Karpas-422 (cell line): ENCODE results near the gene FHOD3. TPM values are rescaled to one million over a fixed set of nuclear protein-coding genes. Genes with fewer than 3 reads are reported as not detected.

Experiments used
- DNase-seq: peaks from one replicate; pipeline ENCODE4 v3.0.0-alpha.2; 2015
- H2AFZ ChIP-seq: fragments of 200-600 bp; sonication (generic); 2 replicates; pipeline ENCODE4 v1.6.1; 2014; ENCODE audit warnings: antibody characterized with exemption, low read length, mixed read lengths
- H3K27ac ChIP-seq: fragments of 200-600 bp; sonication (generic); 2 replicates; pipeline ENCODE4 v1.5.1; 2014; ENCODE audit warnings: mild to moderate bottlenecking, low read length, moderate library complexity
- H3K27me3 ChIP-seq: fragments of 200-600 bp; sonication (generic); 2 replicates; pipeline ENCODE4 v1.6.1; 2014; ENCODE audit warnings: low read length, mixed read lengths
- H3K36me3 ChIP-seq: fragments of 200-600 bp; sonication (generic); 2 replicates; pipeline ENCODE4 v1.6.1; 2014; ENCODE audit warnings: low read length, mixed read lengths; ENCODE audit not compliant: insufficient read depth
- H3K4me1 ChIP-seq: fragments of 200-600 bp; sonication (generic); 2 replicates; pipeline ENCODE4 v1.6.1; 2014; ENCODE audit warnings: mild to moderate bottlenecking, low read length, mixed read lengths
- H3K4me2 ChIP-seq: fragments of 200-600 bp; sonication (generic); 2 replicates; pipeline ENCODE4 v1.6.1; 2014; ENCODE audit warnings: low read length, low read depth, mild to moderate bottlenecking; ENCODE audit not compliant: poor library complexity, severe bottlenecking
- H3K4me3 ChIP-seq: fragments of 200-600 bp; sonication (generic); 2 replicates; pipeline ENCODE4 v1.5.1; 2014; ENCODE audit warnings: mild to moderate bottlenecking, antibody characterized with exemption, low read length, mixed read lengths
- H3K79me2 ChIP-seq: fragments of 200-600 bp; sonication (generic); 2 replicates; pipeline ENCODE4 v1.6.1; 2014; ENCODE audit warnings: mild to moderate bottlenecking, low read length, mixed read lengths
- H3K9ac ChIP-seq: fragments of 200-600 bp; sonication (generic); 2 replicates; pipeline ENCODE4 v1.6.0; 2014; ENCODE audit warnings: low read length
- H3K9me2 ChIP-seq: fragments of 200-600 bp; sonication (generic), shearing (Covaris generic); replicated peaks from 2 replicates; pipeline ENCODE4 v1.6.0; 2014; ENCODE audit warnings: mild to moderate bottlenecking, low read length, moderate library complexity; ENCODE audit not compliant: insufficient read depth
- H3K9me3 ChIP-seq: fragments of 300-700, 200-600 bp; sonication (generic); 2 replicates; pipeline ENCODE4 v1.6.1; 2014; ENCODE audit warnings: low read length, mixed read lengths
- H4K20me1 ChIP-seq: fragments of 200-600 bp; sonication (generic); 2 replicates; pipeline ENCODE4 v1.6.1; 2014; ENCODE audit warnings: mild to moderate bottlenecking, antibody characterized with exemption, low read length, low read depth; ENCODE audit not compliant: insufficient read depth
- total RNA-seq: library from RNA; depleted of rRNA; stranded (reverse); fragments of >200 nt; shearing (Covaris generic); gene quantifications from 2 replicates; pipeline ENCODE4 v1.2.3, GENCODE V29; 2014; ENCODE audit warnings: low replicate concordance

FHOD3 gene
- total RNA-seq, 1 experiment from 2014 or later, result 26.6 TPM

- Histone ChIP-seq H4K20me1 (no peaks in the 10 kb centered on the region), H3K27ac (no peak overlapping the region), H3K36me3 (no peaks in the 10 kb centered on the region), H3K4me2 (no peak overlapping the region), H3K4me3 (no peak overlapping the region), H3K9me3 (no peaks in the 10 kb centered on the region), H2AFZ (no peak overlapping the region), H3K27me3 (no peaks in the 10 kb centered on the region), H3K4me1 (no peaks in the 10 kb centered on the region), H3K79me2 (no peaks in the 10 kb centered on the region), H3K9me2 (no peaks in the 10 kb centered on the region), H3K9ac (no peak overlapping the region)
- no peak for DNase-seq
Observed at GRCh38 chr18:36337679-36338402, 40.3 kb downstream of the FHOD3 start.

- no peaks in the 10 kb centered on the region for H3K9me2 ChIP-seq
- H3K4me2 ChIP-seq, result no peak overlapping the region
- no peak overlapping the region for H2AFZ ChIP-seq
- H3K27me3 ChIP-seq, result no peaks in the 10 kb centered on the region
- no peak for DNase-seq
- no peaks in the 10 kb centered on the region for H3K36me3 ChIP-seq
- H3K9ac ChIP-seq, result no peak overlapping the region
- H4K20me1 ChIP-seq, result no peaks in the 10 kb centered on the region
- H3K4me1 ChIP-seq, result no peaks in the 10 kb centered on the region
- H3K79me2 ChIP-seq, result no peaks in the 10 kb centered on the region
- no peak overlapping the region for H3K4me3 ChIP-seq
- H3K9me3 ChIP-seq, result no peaks in the 10 kb centered on the region
- no peak overlapping the region for H3K27ac ChIP-seq
Observed at GRCh38 chr18:36338403-36338933, 41.0 kb downstream of the FHOD3 start.

- H3K9me3 ChIP-seq, result no peaks in the 10 kb centered on the region
- no peak for DNase-seq
- H3K4me3 ChIP-seq, result no peak overlapping the region
- no peak overlapping the region for H2AFZ ChIP-seq
- no peaks in the 10 kb centered on the region for H3K79me2 ChIP-seq
- no peak overlapping the region for H3K4me2 ChIP-seq
- H3K27ac ChIP-seq, result no peak overlapping the region
- no peaks in the 10 kb centered on the region for H3K36me3 ChIP-seq
- H3K9me2 ChIP-seq, result no peaks in the 10 kb centered on the region
- no peak overlapping the region for H3K9ac ChIP-seq
- H4K20me1 ChIP-seq, result no peaks in the 10 kb centered on the region
- no peaks in the 10 kb centered on the region for H3K27me3 ChIP-seq
- H3K4me1 ChIP-seq, result no peaks in the 10 kb centered on the region
Observed at GRCh38 chr18:36340246-36340645, 42.7 kb downstream of the FHOD3 start.

- Histone ChIP-seq H2AFZ (no peak overlapping the region), H3K9me2 (no peaks in the 10 kb centered on the region), H3K27ac (no peak overlapping the region), H3K9me3 (no peaks in the 10 kb centered on the region), H3K4me2 (no peak overlapping the region), H3K4me3 (no peak overlapping the region), H4K20me1 (no peaks in the 10 kb centered on the region), H3K4me1 (no peaks in the 10 kb centered on the region), H3K79me2 (no peaks in the 10 kb centered on the region), H3K9ac (no peak overlapping the region), H3K27me3 (no peaks in the 10 kb centered on the region), H3K36me3 (no peaks in the 10 kb centered on the region)
- DNase-seq, result no peak
Observed at GRCh38 chr18:36341944-36342343, 44.4 kb downstream of the FHOD3 start.

- no peak for DNase-seq
Observed at GRCh38 chr18:36348331-36348730, 50.8 kb downstream of the FHOD3 start.

GRCh38 chr18:36348971-36349417, 51.5 kb downstream of the FHOD3 start:
- Histone ChIP-seq H3K27me3 (no peaks in the 10 kb centered on the region), H4K20me1 (no peaks in the 10 kb centered on the region), H3K9me2 (no peaks in the 10 kb centered on the region), H3K9me3 (no peaks in the 10 kb centered on the region), H3K4me2 (no peak overlapping the region), H3K4me3 (no peak overlapping the region), H3K79me2 (no peaks in the 10 kb centered on the region), H3K27ac (no peak overlapping the region), H3K36me3 (no peaks in the 10 kb centered on the region), H2AFZ (no peak overlapping the region), H3K9ac (no peak overlapping the region), H3K4me1 (no peaks in the 10 kb centered on the region)
- DNase-seq, result no peak

More at GRCh38 chr18:36348331-36348730, 50.8 kb downstream of the FHOD3 start:
- no peak overlapping the region for H2AFZ ChIP-seq
- no peak overlapping the region for H3K4me2 ChIP-seq
- no peak overlapping the region for H3K4me3 ChIP-seq
- H3K9me3 ChIP-seq, result no peaks in the 10 kb centered on the region
- no peak overlapping the region for H3K27ac ChIP-seq
- H3K27me3 ChIP-seq, result no peaks in the 10 kb centered on the region
- no peaks in the 10 kb centered on the region for H4K20me1 ChIP-seq
- no peaks in the 10 kb centered on the region for H3K36me3 ChIP-seq
- no peak overlapping the region for H3K9ac ChIP-seq
- no peaks in the 10 kb centered on the region for H3K79me2 ChIP-seq
- no peaks in the 10 kb centered on the region for H3K9me2 ChIP-seq
- no peaks in the 10 kb centered on the region for H3K4me1 ChIP-seq

- H4K20me1 ChIP-seq, result no peaks in the 10 kb centered on the region
- no peak overlapping the region for H2AFZ ChIP-seq
- H3K36me3 ChIP-seq, result no peaks in the 10 kb centered on the region
- H3K9ac ChIP-seq, result no peak overlapping the region
- DNase-seq, result no peak
- H3K9me3 ChIP-seq, result no peaks in the 10 kb centered on the region
- H3K79me2 ChIP-seq, result no peaks in the 10 kb centered on the region
- no peak overlapping the region for H3K27ac ChIP-seq
- no peaks in the 10 kb centered on the region for H3K4me1 ChIP-seq
- H3K4me3 ChIP-seq, result no peak overlapping the region
- H3K4me2 ChIP-seq, result no peak overlapping the region
- H3K9me2 ChIP-seq, result no peaks in the 10 kb centered on the region
- H3K27me3 ChIP-seq, result no peaks in the 10 kb centered on the region
Observed at GRCh38 chr18:36349552-36349951, 52.0 kb downstream of the FHOD3 start.

GRCh38 chr18:36350251-36350651, 52.7 kb downstream of the FHOD3 start:
- Histone ChIP-seq H2AFZ (no peak overlapping the region), H3K9ac (no peak overlapping the region), H4K20me1 (no peaks in the 10 kb centered on the region)

More at GRCh38 chr18:36350251-36350651, 52.7 kb downstream of the FHOD3 start:
- DNase-seq, result no peak
- Histone ChIP-seq H3K79me2 (no peaks in the 10 kb centered on the region), H3K27ac (no peak overlapping the region), H3K4me3 (no peak overlapping the region), H3K9me3 (no peaks in the 10 kb centered on the region), H3K36me3 (no peaks in the 10 kb centered on the region), H3K27me3 (no peaks in the 10 kb centered on the region), H3K4me1 (no peaks in the 10 kb centered on the region), H3K9me2 (no peaks in the 10 kb centered on the region), H3K4me2 (no peak overlapping the region)
